ENCODE results near the gene FOXJ2.
A peak's percentile ranks its signal among the peaks of the same experiment; 100 is the strongest.
"Not testable (repeated sequence)": the region's sequence is repeated elsewhere in the genome, so short reads cannot be mapped to it uniquely, and the experiment has no call there.

Gene FOXJ2

GRCh38 chr12:8071820-8072219 is 39.3 kb downstream of the FOXJ2 start:
- DNase-seq, result not testable (repeated sequence)

- DNase-seq, result no peak
Observed at GRCh38 chr12:8075935-8076334, 43.4 kb downstream of the FOXJ2 start.

GRCh38 chr12:8076366-8076765 is 43.9 kb downstream of the FOXJ2 start:
- DNase-seq, result no peak

DNA sequence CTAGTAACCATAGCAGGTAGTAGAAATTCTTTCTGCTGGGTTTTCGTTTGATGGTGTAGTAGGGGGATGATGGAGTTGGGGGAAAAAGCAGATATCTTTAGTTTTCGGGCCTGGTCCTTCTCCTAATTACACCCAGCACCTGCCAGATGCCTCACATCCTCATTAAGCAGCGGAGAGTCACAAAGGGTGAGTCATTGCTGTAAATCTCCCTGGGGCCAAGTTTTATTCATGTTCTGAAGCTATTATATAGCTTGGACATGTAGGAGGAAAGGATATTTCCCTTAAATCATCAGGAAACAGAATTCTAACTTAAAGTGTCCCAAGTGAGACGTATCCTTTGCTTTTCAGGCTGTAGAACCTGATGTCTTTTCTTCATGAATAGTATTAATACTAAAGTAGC is 44.7 kb downstream of the FOXJ2 start:
- DNase-seq, result no peak

GRCh38 chr12:8078398-8078797 is 45.9 kb downstream of the FOXJ2 start:
- peak; percentile 53 for DNase-seq

GRCh38 chr12:8078916-8079315 is 46.4 kb downstream of the FOXJ2 start:
- DNase-seq, result no peak

GRCh38 chr12:8080120-8080519 is 47.6 kb downstream of the FOXJ2 start:
- no peak for DNase-seq

GRCh38 chr12:8081251-8081920 is 48.9 kb downstream of the FOXJ2 start:
- DNase-seq, result peak; percentile 14

- DNase-seq, result no peak
Observed at GRCh38 chr12:8082808-8083100, 50.2 kb downstream of the FOXJ2 start.

GRCh38 chr12:8084351-8084750 is 51.8 kb downstream of the FOXJ2 start:
- peak; percentile 48 for DNase-seq

DNA sequence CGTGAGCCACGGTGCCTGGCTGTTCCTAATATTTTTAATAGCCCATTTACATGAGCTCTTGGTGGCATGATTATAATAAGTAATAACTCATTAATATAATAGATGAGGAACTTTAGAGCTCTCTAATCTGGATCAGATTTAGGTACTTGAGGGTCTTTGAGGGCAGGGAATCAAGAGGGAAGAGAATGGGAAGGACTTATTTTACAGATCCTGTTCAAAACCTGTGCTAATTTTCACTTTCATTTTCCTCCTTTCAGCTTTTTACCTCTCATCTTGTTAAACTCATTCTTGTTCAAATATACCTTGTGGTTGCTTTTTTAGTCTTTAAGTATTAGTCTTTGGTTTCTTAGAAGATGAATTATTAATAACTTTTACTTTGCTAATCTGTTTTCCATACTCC is 55.1 kb downstream of the FOXJ2 start:
- no peak for DNase-seq

DNA sequence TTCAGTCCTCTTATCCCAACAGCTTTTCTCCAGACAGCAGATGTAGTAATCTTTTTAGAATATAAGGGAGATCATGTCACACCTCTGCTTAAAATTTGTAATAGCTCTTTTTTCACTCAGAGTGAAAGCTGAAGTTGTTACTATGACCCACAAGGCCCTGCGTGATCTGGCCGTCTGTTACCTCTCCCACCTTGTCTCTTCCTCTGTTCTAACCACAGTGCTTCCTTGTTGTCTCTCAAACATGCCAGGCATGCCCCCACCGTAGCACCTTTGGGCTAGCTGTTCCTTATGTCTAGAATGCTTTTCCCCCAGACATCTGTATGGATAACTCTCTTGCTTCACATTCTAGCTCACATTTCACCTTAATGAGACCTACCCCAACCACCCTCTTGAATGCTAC is 56.1 kb downstream of the FOXJ2 start:
- DNase-seq, result peak; percentile 22

GRCh38 chr12:8089277-8089676 is 56.8 kb downstream of the FOXJ2 start:
- DNase-seq, result not testable (repeated sequence)

GRCh38 chr12:8089716-8090115 is 57.2 kb downstream of the FOXJ2 start:
- no peak for DNase-seq

GRCh38 chr12:8093291-8093690 is 60.8 kb downstream of the FOXJ2 start:
- no peak for DNase-seq

DNA sequence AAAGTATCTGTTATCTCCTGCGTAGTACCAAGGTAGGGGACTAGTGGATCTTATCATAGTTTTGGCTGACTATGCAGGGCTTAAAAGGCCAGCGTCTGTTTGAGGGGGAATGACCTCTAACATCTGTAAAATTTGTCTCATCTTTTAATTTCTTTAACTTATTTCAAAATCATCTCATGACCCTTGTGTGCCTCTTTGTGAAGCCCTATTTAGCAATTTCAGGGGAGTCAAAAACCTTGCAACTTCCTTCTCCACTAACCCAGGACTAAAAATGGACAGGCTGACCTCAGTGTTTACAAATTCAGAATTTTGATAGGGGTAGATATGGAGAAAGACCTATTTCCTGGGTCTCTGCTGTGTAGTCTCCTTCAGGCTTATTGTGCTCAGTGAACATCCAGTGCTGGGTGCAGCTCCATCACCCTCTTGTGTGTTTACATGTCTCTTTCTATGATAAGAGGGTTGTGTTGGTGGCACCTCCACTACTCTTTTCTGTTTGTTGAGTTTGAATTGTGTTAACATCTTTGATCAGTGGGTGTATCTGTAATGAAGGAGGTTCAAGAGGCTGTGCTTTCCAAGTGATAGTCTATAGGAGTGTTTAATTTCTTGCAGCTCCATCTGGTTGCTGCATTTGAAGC is 63.9 kb downstream of the FOXJ2 start:
- DNase-seq, result no peak

DNA sequence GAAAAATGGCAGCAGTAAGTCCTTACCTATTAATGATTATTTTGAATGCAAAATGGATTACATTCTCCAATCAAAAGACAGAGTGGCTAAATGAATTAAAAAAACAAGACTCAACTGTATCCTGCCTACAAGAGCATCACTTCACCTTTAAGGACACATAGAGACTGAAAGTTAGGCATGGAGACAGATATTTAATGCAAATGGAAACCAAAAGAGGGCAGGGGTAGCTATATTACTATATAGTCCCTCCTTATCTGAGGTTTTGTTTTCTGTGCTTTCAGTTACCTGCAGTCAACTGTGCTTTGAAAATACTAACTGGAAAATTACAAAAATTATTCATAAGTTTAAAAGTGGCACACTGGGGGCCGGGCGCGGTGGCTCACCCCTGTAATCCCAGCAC is 66.7 kb downstream of the FOXJ2 start:
- no peak for DNase-seq

Data from stimulated activated CD4-positive, alpha-beta T cell treated with anti-CD3 and anti-CD28 coated beads, Interleukin-4, amount 100 ng/mL, for 1 hour (primary cell).